Hematopoietic multipotent progenitor cell (in vitro differentiated cells): ENCODE data around the gene MYZAP. TPM values are rescaled to one million over a fixed set of nuclear protein-coding genes. Genes with fewer than 3 reads are reported as not detected.

ENCODE experiments used
- DNase-seq, 3 donors: peaks; one replicate each; pipeline ENCODE4 v3.0.0-alpha.2; 2011 to 2015; ENCODE audit warnings: low read depth in 2 of 3, low spot score in 2 of 3
- total RNA-seq: library from RNA; depleted of rRNA; stranded (reverse); fragments of >200 nt; gene quantifications from one replicate; pipeline ENCODE4 v1.2.3, GENCODE V29; 2012

The MYZAP gene
- total RNA-seq, 1 donor, result 0.27 TPM

GRCh38 chr15:57732526-57733331 lies 141.0 kb downstream of the MYZAP start:
- DNase-seq, result peak; percentile 9 to 60 (median 24)

- no peak for DNase-seq
Observed at GRCh38 chr15:57734860-57735259, 143.2 kb downstream of the MYZAP start.

Other genes starting within 250 kb of the MYZAP start
- under 0.01 TPM for gene CGNL1, start 215.4 kb upstream of the MYZAP start, total RNA-seq
- gene POLR2M, start 114.8 kb downstream of the MYZAP start, total RNA-seq, result 99.9 TPM